ENCODE results near the gene MUC6.

DNA sequence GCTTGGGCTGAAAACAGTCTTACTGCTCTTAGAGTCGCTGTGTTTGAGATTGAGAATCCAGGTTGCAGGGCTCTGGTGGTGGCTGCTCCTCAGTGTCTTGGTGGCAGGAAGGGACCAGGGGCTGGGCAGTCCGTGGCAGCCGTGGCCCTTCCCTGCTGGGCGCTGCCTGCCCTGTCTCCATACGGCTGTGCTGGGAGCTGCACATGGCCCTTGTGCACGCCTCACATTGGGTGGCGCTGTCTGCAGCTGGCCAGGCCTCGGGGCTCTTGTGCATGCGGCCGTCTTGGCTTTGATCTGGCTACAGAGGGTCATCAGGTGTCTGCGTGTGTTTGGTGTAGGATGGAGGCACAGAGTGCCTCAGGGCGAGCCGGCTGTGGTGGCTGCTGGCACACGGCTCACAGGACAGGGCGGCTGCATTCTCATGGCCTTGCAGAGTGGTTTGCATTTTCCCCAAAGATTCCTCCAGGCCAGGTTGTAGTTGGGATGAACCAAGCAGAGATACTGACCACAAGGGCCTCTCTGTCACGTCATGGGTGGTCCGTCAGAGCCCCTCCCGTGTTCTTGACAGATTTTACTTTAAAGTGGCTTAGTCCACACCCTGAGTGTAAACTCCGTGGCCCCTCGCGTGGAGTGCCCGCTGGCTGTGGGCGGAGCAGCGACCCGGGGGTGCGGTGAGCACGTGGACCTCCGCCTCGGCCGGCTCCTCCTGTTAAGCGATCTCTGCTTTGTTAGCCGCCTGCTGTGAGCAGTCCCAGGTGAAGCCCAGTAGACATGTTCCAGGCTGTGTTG lies 34.7 kb downstream of the MUC6 start:
- TF ChIP-seq TAF1 (IDR thresholded peaks at IDR 0.05; ENCODE audit: borderline replicate concordance, insufficient read depth, low read length) (no peak), POLR2AphosphoS5 (IDR thresholded peaks at IDR 0.05; ENCODE audit: low read depth, low read length) (no peak)

Measured in PFSK-1 (cell line).